Activated CD8-positive, alpha-beta memory T cell treated with anti-CD3 and anti-CD28 coated beads for 4 hours (primary cell): ENCODE data around the gene BCL2L11.

Experiments used
- DNase-seq, 2 donors: peaks; one replicate each; pipeline ENCODE4 v3.0.0-alpha.2; 2020; ENCODE audit warnings: low read depth in 2 of 2

Gene BCL2L11

DNA sequence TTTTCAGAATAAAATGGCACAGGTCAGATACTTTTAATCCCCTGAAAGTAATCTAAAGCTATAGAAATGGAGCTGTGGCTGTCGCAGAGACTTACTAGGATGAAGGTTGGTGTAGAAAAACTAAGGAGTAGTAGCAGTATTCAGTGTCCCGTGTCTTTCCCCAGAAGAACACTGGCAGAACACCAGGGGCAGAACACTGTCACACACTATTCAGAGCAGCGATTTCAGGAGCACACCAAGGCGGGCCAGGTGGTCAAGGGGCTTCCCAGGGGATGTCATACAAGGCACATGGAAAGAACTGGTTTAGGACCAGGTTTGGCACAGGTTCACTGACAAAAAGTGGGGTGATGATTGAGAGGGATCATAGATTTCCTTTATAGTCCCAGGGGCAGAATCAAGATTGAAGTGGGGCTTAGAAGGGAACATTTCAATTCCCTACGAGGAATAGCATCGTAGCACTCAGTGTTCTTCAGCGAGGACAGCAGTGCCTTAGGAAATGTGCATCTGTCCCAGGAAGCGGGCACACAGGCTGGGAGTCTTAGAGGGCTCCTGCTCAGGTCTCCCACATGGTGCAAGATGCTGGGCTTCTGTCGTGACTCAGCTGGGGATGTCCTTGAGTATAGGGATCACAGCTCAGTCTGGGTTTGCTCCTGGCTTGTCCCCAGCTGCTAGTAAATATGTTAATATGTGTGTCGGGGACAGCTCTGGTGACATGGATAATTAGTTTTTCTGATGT, 22.6 kb downstream of the BCL2L11 start:
- DNase-seq: no peak

GRCh38 chr2:111143843-111144198, 23.1 kb downstream of the BCL2L11 start:
- no peak for DNase-seq

- no peak for DNase-seq
Measured at GRCh38 chr2:111145103-111145760, 24.5 kb downstream of the BCL2L11 start.

- no peak for DNase-seq
Measured at GRCh38 chr2:111145951-111146350, 25.2 kb downstream of the BCL2L11 start.

DNA sequence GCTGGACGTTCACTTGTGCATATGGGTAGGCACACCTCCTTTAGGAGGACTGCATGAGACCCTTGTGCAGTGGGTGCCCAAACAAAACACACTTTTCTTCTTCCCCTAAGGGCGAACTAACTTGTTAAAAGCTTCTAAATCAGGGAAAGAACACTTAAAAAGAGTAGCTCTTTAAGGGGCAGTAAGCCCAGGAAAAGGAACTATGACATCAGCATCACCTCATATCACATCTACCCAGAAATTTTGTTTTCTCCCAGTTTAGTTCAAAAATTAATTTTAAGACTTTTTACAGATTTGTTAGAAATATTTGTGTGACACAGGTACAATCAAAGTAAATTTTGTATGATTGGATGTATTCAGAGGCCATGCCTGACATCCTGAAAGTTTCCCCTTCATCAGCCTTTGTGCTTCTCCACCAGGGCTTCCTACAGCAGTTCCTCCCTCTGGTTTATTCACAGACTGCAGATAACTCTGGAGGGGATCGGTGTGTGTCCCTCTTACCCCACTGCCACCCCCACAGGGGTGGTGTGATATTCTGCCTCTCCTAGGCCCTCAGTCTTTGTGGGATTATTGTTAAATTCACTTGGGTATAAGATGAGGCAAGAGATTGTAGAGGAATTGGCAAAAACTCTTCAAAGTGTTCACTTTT, 27.6 kb downstream of the BCL2L11 start:
- no peak for DNase-seq

DNA sequence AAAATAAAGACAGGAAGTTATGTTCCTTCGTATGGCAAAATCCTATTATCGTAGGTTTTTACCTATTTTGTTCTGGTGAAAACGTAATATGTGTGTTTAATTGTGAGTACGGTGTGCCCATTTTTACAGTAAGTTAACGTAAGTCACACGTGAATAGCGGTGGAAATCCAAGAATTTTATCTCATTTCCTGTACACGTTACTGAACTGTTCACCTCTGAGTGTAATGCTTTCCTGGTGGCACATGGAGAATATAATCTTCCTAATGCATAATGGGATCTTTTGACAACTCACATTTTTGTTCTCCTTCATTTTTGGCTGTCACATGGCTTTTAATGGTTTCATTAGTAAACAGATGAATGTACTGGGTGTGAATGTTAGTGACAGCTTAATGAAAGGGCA, 28.2 kb downstream of the BCL2L11 start:
- no peak for DNase-seq

DNA sequence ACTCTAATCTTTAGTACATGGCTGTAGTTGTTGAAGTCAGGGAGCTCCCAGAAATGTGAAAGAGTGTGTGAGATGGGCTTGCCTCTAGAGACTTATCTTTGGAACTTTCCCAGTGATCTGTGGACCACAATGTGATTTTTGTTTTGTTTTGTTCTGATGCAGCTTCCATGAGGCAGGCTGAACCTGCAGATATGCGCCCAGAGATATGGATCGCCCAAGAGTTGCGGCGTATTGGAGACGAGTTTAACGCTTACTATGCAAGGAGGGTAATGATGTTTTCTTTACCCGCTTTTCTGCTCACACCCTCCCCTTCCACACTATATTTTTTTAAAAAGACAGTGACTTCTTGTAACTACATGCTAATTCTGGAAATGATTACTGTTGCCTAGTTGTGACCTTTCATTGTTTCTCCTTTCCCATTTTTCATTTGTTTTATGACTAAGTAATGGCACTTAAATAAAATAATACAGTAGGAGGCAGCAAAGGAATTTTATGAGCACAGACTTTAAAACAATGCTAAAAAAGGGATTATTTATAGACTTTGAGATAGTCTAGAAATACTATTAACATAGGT, 29.3 kb downstream of the BCL2L11 start:
- no peak for DNase-seq

- DNase-seq: no peak
Measured at GRCh38 chr2:111154758-111155157, 34.0 kb downstream of the BCL2L11 start.

DNA sequence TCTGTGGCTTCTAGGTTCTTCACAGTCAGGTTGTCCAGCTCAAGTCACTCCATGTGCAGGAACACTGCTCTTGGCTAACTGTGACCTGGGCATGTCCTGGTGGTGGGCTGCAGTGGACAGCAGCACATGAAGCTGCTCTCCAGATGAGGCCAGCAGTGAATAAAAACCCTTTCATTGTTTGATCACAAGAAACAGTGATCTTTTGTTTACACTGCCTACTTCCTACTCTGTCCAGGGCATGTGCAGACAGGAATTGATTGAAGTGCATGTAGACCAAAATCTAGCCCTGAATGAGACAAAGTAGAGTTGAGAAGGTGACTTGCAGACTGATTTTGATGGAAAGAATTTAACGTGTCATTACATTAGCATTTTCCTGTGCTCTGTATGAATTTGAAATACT, 34.9 kb downstream of the BCL2L11 start:
- no peak for DNase-seq

DNA sequence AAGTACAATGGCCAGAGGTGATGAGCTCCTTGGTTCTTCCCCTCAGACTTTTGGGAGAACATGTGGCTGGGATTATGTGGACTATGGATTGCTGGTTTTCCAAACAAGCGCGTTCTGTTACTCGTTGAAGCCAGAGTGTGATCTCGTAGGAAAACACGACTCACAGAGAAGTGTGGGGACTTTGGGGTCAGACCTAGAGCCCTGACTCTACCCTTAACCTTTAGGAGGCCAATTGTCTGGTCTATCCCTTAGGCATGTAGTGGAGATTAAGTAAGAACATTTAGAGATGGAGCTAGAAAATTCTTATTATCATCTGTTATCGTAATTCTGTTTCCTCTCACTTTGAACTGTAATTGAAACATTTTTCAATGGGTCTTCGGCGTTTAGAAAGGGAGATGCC, 35.8 kb downstream of the BCL2L11 start:
- DNase-seq: no peak

GRCh38 chr2:111157071-111157661, 36.5 kb downstream of the BCL2L11 start:
- no peak for DNase-seq

DNA sequence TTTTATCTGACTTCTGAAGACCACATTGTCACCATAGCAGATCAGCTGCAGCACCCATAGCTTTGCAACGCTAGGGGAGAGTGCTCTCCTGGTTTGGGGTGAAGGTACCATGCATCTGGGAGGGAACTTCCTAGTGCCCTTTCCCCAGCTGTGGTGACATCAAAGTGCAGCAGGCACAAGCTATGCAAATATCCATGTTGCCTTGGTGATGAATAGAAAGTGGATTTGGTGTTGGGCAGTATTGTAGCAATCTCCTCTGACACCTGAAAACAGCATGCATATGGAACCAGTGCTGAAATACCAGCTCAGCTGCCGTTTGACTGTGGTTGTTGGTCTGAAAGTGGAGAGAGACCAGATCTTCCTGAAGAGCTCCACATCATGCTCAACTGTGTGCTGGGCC, 37.1 kb downstream of the BCL2L11 start:
- DNase-seq: no peak

DNA sequence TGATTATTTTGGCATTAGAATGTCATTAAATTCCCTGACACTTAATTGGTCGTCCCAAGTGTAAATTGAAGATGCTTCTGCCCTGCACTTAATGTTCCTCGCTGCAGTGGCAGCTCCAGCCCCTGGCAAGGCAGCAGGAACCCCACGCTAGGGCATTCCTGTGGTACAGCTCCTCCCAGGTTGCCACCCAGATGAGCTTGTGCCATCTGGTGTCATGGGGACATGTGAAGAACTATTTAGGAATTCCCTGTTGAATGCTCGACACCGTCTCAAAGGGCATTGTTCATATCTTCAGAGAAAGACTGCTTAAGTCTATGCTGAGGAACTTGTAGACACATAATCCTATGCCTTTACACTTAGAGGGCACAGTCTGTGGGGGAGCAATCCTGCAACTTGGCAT, 38.9 kb downstream of the BCL2L11 start:
- no peak for DNase-seq

GRCh38 chr2:111160758-111161157, 40.0 kb downstream of the BCL2L11 start:
- DNase-seq: no peak

- DNase-seq: no peak
Measured at GRCh38 chr2:111161971-111162370, 41.3 kb downstream of the BCL2L11 start.

DNA sequence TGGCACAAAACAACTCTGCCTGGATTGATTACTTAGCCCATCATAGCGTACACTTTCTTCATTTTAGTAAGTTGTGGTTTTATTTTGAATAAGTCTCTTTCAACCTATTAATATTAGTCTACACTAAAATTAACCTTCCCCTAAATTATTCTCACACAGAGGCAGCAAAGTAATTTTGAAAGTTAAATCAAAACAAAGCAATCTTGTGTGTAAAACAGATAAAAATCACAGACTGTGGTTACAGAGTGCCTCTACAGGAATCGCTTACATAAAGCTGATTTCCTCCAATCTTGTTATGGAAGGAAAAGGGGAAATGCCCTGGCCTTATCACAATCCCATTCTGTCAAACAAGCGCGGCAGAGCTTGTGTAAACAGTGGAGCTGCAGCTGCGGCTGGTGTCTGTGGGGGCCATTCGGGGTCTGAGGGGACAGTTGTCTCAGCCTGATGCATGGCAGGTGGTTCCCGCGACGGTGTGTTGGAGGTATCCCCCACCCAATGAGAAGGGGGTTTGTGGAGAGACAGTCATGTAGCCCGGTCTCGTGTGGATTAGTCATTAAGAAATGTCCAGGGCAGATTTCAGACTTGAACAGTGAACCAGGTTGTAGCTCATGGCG, 42.1 kb downstream of the BCL2L11 start:
- DNase-seq: no peak

- DNase-seq: no peak
Measured at GRCh38 chr2:111164078-111164477, 43.4 kb downstream of the BCL2L11 start.

GRCh38 chr2:111165084-111165483, 44.4 kb downstream of the BCL2L11 start:
- DNase-seq: no peak

GRCh38 chr2:111166115-111166514, 45.4 kb downstream of the BCL2L11 start:
- no peak for DNase-seq

DNA sequence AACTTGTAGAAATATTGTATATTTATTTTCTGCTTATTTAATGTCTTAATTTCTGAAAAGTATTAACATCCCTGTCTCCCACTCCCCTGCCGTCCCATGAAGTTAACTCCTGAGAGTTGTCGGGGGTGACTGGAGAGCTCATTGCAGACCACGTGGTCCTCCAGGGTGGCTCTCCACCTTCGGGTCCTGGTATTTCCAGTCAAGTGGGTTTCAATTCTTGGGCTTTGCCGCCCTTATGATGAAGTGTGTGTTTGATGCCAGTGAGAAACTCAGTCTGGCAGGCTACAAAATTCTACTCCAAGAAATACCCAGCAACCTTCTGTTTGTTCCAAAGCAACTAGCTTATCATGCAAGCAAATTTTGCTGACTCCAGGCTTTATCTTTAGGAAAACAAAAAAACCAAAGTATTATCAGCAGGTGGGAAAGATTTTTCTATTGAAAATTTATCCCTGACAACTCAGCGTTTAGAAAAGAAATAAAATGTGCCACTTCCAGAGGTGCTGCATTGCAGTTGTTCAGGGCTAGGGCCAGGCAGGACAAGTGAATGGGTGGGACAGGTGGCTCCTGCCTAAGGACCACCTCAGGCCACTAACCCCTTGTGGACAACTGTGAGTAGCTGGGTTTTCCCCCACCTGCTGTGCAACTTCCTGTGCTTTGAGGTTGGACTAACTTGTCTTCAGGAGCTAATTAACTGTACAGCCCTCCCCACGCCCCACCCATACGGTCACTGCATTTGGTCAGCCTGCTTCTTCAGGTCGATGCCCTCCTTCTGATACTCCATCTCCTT, 46.6 kb downstream of the BCL2L11 start:
- no peak for DNase-seq

DNA sequence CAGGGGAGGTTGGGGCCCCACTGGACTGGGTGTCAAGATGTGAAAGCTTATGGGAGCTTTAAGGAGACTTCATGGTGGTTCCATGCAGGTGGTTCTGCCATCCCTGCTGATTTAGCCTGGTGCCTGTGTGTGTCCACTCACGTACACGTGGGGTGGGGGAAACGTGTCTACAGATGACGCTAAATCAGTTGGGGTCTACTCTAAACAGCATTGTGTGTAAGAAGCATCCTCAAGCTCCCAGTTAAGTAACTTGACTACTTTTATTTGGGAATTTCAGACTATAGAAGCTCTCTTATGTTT, 47.1 kb downstream of the BCL2L11 start:
- DNase-seq: no peak
